H9 (cell line): ENCODE measurements around the gene ADAMTS17. TPM values are rescaled to one million over a fixed set of nuclear protein-coding genes. Genes with fewer than 3 reads are reported as not detected.

Experiments
- DNase-seq: peaks from one replicate; pipeline ENCODE4 v3.0.0-alpha.2; 2017
- H2AFZ ChIP-seq: one replicate; pipeline ENCODE4 v1.6.1; 2013; ENCODE audit warnings: mild to moderate bottlenecking, low read length, control low read depth, moderate library complexity
- H2AK5ac ChIP-seq: 2 replicates; pipeline ENCODE4 v1.6.1; 2013; ENCODE audit warnings: low read length, control low read depth, mixed read lengths; ENCODE audit not compliant: insufficient read length
- H2BK120ac ChIP-seq: one replicate; pipeline ENCODE4 v1.6.1; 2013; ENCODE audit warnings: low read depth, mild to moderate bottlenecking, low read length, control low read depth, inconsistent platforms; ENCODE audit not compliant: poor library complexity, severe bottlenecking
- H2BK12ac ChIP-seq: 2 replicates; pipeline ENCODE4 v1.6.1; 2013; ENCODE audit warnings: low read length, control low read depth, mixed read lengths, low read depth; ENCODE audit not compliant: insufficient read length
- H2BK15ac ChIP-seq: 2 replicates; pipeline ENCODE4 v1.6.1; 2013; ENCODE audit warnings: low read depth, low read length, control low read depth
- H2BK20ac ChIP-seq: one replicate; pipeline ENCODE4 v1.6.1; 2013; ENCODE audit warnings: low read depth, mild to moderate bottlenecking, low read length, control low read depth, inconsistent platforms; ENCODE audit not compliant: poor library complexity, severe bottlenecking
- H2BK5ac ChIP-seq: 2 replicates; pipeline ENCODE4 v1.6.1; 2013; ENCODE audit warnings: low read length, control low read depth, mixed read lengths; ENCODE audit not compliant: insufficient read length
- H3K14ac ChIP-seq: 2 replicates; pipeline ENCODE4 v1.6.1; 2013; ENCODE audit warnings: low read length, control low read depth; ENCODE audit not compliant: insufficient read depth
- H3K18ac ChIP-seq: 2 replicates; pipeline ENCODE4 v1.6.1; 2013; ENCODE audit warnings: low read depth, mild to moderate bottlenecking, mixed read lengths, low read length, control low read depth; ENCODE audit not compliant: insufficient read length
- H3K23ac ChIP-seq: 2 replicates; pipeline ENCODE4 v1.6.1; 2013; ENCODE audit warnings: low read length, control low read depth, mixed read lengths, low read depth; ENCODE audit not compliant: insufficient read length
- H3K23me2 ChIP-seq: 2 replicates; pipeline ENCODE4 v1.6.1; 2013; ENCODE audit warnings: low read depth, mild to moderate bottlenecking, mixed read lengths, low read length, control low read depth; ENCODE audit not compliant: insufficient read length, poor library complexity, severe bottlenecking
- H3K27ac ChIP-seq: 2 replicates; pipeline ENCODE4 v1.5.1; 2013; ENCODE audit warnings: low read length, control low read depth, mixed read lengths, low read depth; ENCODE audit not compliant: insufficient read length
- H3K27me3 ChIP-seq: 2 replicates; pipeline ENCODE4 v1.6.1; 2013; ENCODE audit warnings: low read length, control low read depth, inconsistent platforms; ENCODE audit not compliant: insufficient read depth
- H3K4ac ChIP-seq: 2 replicates; pipeline ENCODE4 v1.6.1; 2013; ENCODE audit warnings: low read depth, mild to moderate bottlenecking, control low read depth, inconsistent platforms, low read length, moderate library complexity
- H3K4me1 ChIP-seq: 2 replicates; pipeline ENCODE4 v1.6.1; 2013; ENCODE audit warnings: low read length, control low read depth, inconsistent platforms; ENCODE audit not compliant: insufficient read depth
- H3K4me2 ChIP-seq: 2 replicates; pipeline ENCODE4 v1.6.1; 2013; ENCODE audit warnings: low read length, control low read depth, mixed read lengths; ENCODE audit not compliant: insufficient read length, insufficient read depth
- H3K56ac ChIP-seq: 2 replicates; pipeline ENCODE4 v1.6.1; 2013; ENCODE audit warnings: low read depth, mild to moderate bottlenecking, mixed read lengths, low read length, control low read depth; ENCODE audit not compliant: insufficient read length
- H3K79me1 ChIP-seq: 2 replicates; pipeline ENCODE4 v1.6.1; 2013; ENCODE audit warnings: low read depth, mild to moderate bottlenecking, moderate library complexity, low read length, control low read depth, inconsistent platforms; ENCODE audit not compliant: insufficient read depth, poor library complexity, severe bottlenecking
- H3K79me2 ChIP-seq: 2 replicates; pipeline ENCODE4 v1.6.1; 2013; ENCODE audit warnings: low read length, control low read depth, inconsistent platforms; ENCODE audit not compliant: insufficient read depth
- H3K9ac ChIP-seq: 2 replicates; pipeline ENCODE4 v1.6.1; 2013; ENCODE audit warnings: low read length, control low read depth, mixed read lengths; ENCODE audit not compliant: insufficient read length; ENCODE audit errors: extremely low read depth
- H3K9me3 ChIP-seq: one replicate; pipeline ENCODE4 v1.6.1; 2013; ENCODE audit warnings: low read depth, low read length, inconsistent platforms; ENCODE audit not compliant: control insufficient read depth
- H3T11ph ChIP-seq: one replicate; pipeline ENCODE4 v1.6.1; 2013; ENCODE audit warnings: mild to moderate bottlenecking, low read length, control low read depth, inconsistent platforms
- H4K20me1 ChIP-seq: one replicate; pipeline ENCODE4 v1.6.1; 2013; ENCODE audit not compliant: control insufficient read depth, insufficient read length, insufficient read depth
- H4K5ac ChIP-seq: 2 replicates; pipeline ENCODE4 v1.6.1; 2013; ENCODE audit warnings: low read depth, mild to moderate bottlenecking, mixed read lengths, low read length, control low read depth; ENCODE audit not compliant: insufficient read length
- H4K8ac ChIP-seq: replicated peaks from 2 replicates; pipeline ENCODE4 v1.6.1; 2013; ENCODE audit warnings: low read length, control low read depth, mixed read lengths, low read depth; ENCODE audit not compliant: insufficient read length
- H4K91ac ChIP-seq: 2 replicates; pipeline ENCODE4 v1.6.1; 2013; ENCODE audit warnings: low read depth, mild to moderate bottlenecking, moderate library complexity, mixed read lengths, low read length, control low read depth; ENCODE audit not compliant: insufficient read length
- H3K27ac Mint-ChIP-seq, 3 experiments: 2 replicates in 2 of 3; 3 replicates in 1 of 3; pipeline ENCODE4 v1.8.0; 2020 to 2021; ENCODE audit warnings: mixed read lengths in 3 of 3, mild to moderate bottlenecking in 1 of 3, moderate library complexity in 1 of 3
- H3K27me3 Mint-ChIP-seq: 2 replicates; pipeline ENCODE4 v1.8.0; 2021; ENCODE audit warnings: low read depth, mild to moderate bottlenecking, moderate library complexity, mixed read lengths
- H3K36me3 Mint-ChIP-seq, 3 experiments: 2 replicates in 2 of 3; 3 replicates in 1 of 3; pipeline ENCODE4 v1.8.0; 2020 to 2021; ENCODE audit warnings: low read depth in 3 of 3, mixed read lengths in 3 of 3; ENCODE audit not compliant: insufficient read depth in 1 of 3
- H3K4me1 Mint-ChIP-seq, 2 experiments: 2 replicates each; pipeline ENCODE4 v1.8.0; 2020; ENCODE audit warnings: mixed read lengths in 2 of 2
- H3K4me3 Mint-ChIP-seq, 2 experiments: 2 replicates in 1 of 2; 3 replicates in 1 of 2; pipeline ENCODE4 v1.8.0; 2020 to 2021; ENCODE audit warnings: mild to moderate bottlenecking in 2 of 2, mixed read lengths in 2 of 2, moderate library complexity in 1 of 2
- H3K9me3 Mint-ChIP-seq, 2 experiments: 2 replicates in 1 of 2; 3 replicates in 1 of 2; pipeline ENCODE4 v1.8.0; 2020; ENCODE audit warnings: mild to moderate bottlenecking in 2 of 2, mixed read lengths in 2 of 2, moderate library complexity in 1 of 2
- WGBS: extraction: QIAGEN DNeasy Blood & Tissue Kit; methylation state at CpG from one replicate; pipeline ENCODE4 v1.1.7; 2013; ENCODE audit warnings: missing lambda C conversion rate, low lambda C conversion rate, mixed read lengths; ENCODE audit not compliant: insufficient read length; ENCODE audit errors: extremely low coverage; 5-methylcytosine and 5-hydroxymethylcytosine counted together
- total RNA-seq: library from RNA; stranded (reverse); gene quantifications from 2 replicates; pipeline ENCODE4 v1.2.1, GENCODE V29; 2021
- TF ChIP-seq, protein P1 (sequence below): fragments of 200-600 bp; sonication (generic); conservative IDR thresholded peaks from 3 replicates; pipeline ENCODE4 v1.8.0; 2021; ENCODE audit warnings: antibody characterized with exemption, mild to moderate bottlenecking

The ADAMTS17 gene
- total RNA-seq, 1 experiment from 2014 or later, result 2.9 TPM

DNA sequence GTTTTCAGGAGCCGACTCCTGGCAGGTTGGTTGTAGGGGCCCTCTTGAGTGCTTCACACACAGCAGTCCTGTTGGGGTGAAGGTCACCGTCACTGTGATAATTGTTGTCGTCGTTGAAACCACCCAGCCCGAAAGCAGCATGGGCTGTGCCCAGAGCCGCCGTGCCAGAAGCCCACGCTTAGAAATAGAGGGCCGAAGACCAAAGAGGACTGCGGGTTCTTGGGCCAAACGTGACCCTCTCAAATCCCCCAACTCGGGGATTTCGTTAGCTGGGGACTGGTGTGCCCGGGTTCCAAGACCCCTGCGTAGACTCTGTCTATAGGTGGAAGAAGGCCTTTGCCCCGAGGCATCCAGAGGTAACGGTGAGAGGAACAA is 7.5 kb upstream of the ADAMTS17 start:
- H3K79me2 ChIP-seq, result no peaks in the 10 kb centered on the region
- no peak overlapping the region for H3K14ac ChIP-seq
- no peaks in the 10 kb centered on the region for H4K20me1 ChIP-seq
- H3K56ac ChIP-seq, result no peak overlapping the region
- no peak overlapping the region for H4K8ac ChIP-seq
- H3K4ac ChIP-seq, result no peak overlapping the region
- H3K9ac ChIP-seq, result no peak overlapping the region
- H3K79me1 ChIP-seq, result no peaks in the 10 kb centered on the region
- no peak overlapping the region for H2BK20ac ChIP-seq
- Mint-ChIP-seq H3K36me3 (no peaks in the 10 kb centered on the region), H3K4me1 (peaks cover 12 to 15% of the 10 kb centered on the region in 2 experiments), H3K9me3 (no peaks in the 10 kb centered on the region), H3K27me3 (peaks cover 43% of the 10 kb centered on the region), H3K4me3 (peak overlapping the region; percentile 86 to 92), H3K27ac (no peak overlapping the region)
- no peak overlapping the region for H2BK5ac ChIP-seq
- peak overlapping the region; percentile 39 for H3K4me2 ChIP-seq
- TF ChIP-seq, protein P1, sequence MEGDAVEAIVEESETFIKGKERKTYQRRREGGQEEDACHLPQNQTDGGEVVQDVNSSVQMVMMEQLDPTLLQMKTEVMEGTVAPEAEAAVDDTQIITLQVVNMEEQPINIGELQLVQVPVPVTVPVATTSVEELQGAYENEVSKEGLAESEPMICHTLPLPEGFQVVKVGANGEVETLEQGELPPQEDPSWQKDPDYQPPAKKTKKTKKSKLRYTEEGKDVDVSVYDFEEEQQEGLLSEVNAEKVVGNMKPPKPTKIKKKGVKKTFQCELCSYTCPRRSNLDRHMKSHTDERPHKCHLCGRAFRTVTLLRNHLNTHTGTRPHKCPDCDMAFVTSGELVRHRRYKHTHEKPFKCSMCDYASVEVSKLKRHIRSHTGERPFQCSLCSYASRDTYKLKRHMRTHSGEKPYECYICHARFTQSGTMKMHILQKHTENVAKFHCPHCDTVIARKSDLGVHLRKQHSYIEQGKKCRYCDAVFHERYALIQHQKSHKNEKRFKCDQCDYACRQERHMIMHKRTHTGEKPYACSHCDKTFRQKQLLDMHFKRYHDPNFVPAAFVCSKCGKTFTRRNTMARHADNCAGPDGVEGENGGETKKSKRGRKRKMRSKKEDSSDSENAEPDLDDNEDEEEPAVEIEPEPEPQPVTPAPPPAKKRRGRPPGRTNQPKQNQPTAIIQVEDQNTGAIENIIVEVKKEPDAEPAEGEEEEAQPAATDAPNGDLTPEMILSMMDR, result no peak
- no peak overlapping the region for H2BK15ac ChIP-seq
- no peaks in the 10 kb centered on the region for H3K9me3 ChIP-seq
- H3K4me1 ChIP-seq, result no peaks in the 10 kb centered on the region
- H2BK120ac ChIP-seq, result no peak overlapping the region
- no peak overlapping the region for H3K23ac ChIP-seq
- no CpG with 5 or more reads among the region's 17 CpGs for WGBS
- no peak overlapping the region for H3T11ph ChIP-seq
- H3K18ac ChIP-seq, result no peak overlapping the region
- no peak overlapping the region for H2AK5ac ChIP-seq
- H3K27me3 ChIP-seq, result no peaks in the 10 kb centered on the region
- no peak for DNase-seq
- no peak overlapping the region for H4K5ac ChIP-seq
- no peaks in the 10 kb centered on the region for H3K23me2 ChIP-seq
- no peak overlapping the region for H4K91ac ChIP-seq
- H2BK12ac ChIP-seq, result no peak overlapping the region
- H3K27ac ChIP-seq, result no peak overlapping the region
- H2AFZ ChIP-seq, result no peak overlapping the region
